ENCODE measurements around the gene STK11IP. TPM values are rescaled to one million over a fixed set of nuclear protein-coding genes. Genes with fewer than 3 reads are reported as not detected.
A peak's percentile ranks its signal among the peaks of the same experiment; 100 is the strongest.

STK11IP gene
- total and polyA plus RNA-seq, 2 of the 13 experiments (the other 11 are each of a cell fraction or from before 2014, with no cell fraction given), result 12.8 to 24.0 TPM

GRCh38 chr2:219571311-219572236 lies 26.1 kb upstream of the STK11IP start, which contains the start of gene OBSL1 (continued):
- TF ChIP-seq ZXDC (CRISPR knock-in tag; IDR thresholded peaks at IDR 0.05) (no peak; the same call in 1 of the 2 replicates), DRAP1 (CRISPR knock-in tag; IDR thresholded peaks at IDR 0.05) (peak; percentile 65; the same call in 1 of the 2 replicates)

- FAIRE-seq (no peak), DNase-seq (ENCODE audit: low spot score) (no peak), ATAC-seq (peak; percentile 0; the same call in 2 of the 3 replicates)
- H3K27me3 ChIP-seq (ENCODE audit: control insufficient read depth in 1 of 2, insufficient read depth in 2 of 2, low read length in 2 of 2), result no peaks in the 10 kb centered on the region
- no peak within 1 kb of the TSS for H2AFZ ChIP-seq (ENCODE audit: low read length)
- in situ Hi-C loops (cut with HindIII; ENCODE audit: extremely low pct_ligation_motif_present, low pct_unique_long_range_greater_than_20kb) (no loop called here), intact Hi-C loops (cut with micrococcal nuclease; ENCODE audit: unreplicated experiment) (no loop called here)
- peak within 1 kb of the TSS; percentile 90 to 95 (median 94) for H3K4me3 ChIP-seq (replicated peaks in 1 of 3; ENCODE audit: insufficient read depth in 1 of 3, low read depth in 2 of 3, low read length in 3 of 3)
- POLR2A ChIA-PET, result interaction anchor here (1.1 to 3.2 kb wide), 9 partner anchors 11 to 185 kb away, joined by 3 to 150 read pairs (median 12); partner anchors contain the start of genes CHPF, DNPEP, GMPPA and STK11IP
- peaks cover 0 to 15% of the 10 kb centered on the region in 2 experiments for H3K36me3 ChIP-seq (replicated peaks in 1 of 2; ENCODE audit: control insufficient read depth in 1 of 2, insufficient read depth in 2 of 2, low read length in 2 of 2)
- peak within 1 kb of the TSS; percentile 88 for H3K9ac ChIP-seq (ENCODE audit: insufficient read depth, low read depth, low read length)
- peak within 1 kb of the TSS; percentile 92 for H3K4me2 ChIP-seq (ENCODE audit: low read depth, low read length)
- 85% methylated on average over 8 of the region's 13 CpGs for WGBS (ENCODE audit: low lambda C conversion rate)
- H3K27ac ChIP-seq (ENCODE audit: extremely low read length, insufficient read depth, low read length), result peak within 1 kb of the TSS; percentile 94
- no peaks in the 10 kb centered on the region for H3K9me3 ChIP-seq (ENCODE audit: low read length)
- H3K4me1 ChIP-seq (ENCODE audit: insufficient read depth, low read length), result peaks cover 75% of the 10 kb centered on the region
- CTCF ChIA-PET (ENCODE audit: low intra/inter-chr PET ratio, low total read pairs), result interaction anchor here (2.9 kb wide), 1 partner anchor 70 kb away, joined by 13 read pairs; no protein-coding TSS in a partner anchor
- BruUV-seq (replicated peaks), result TSS peak; percentile 81
- peaks cover 21% of the 10 kb centered on the region for H3K79me2 ChIP-seq (ENCODE audit: insufficient read depth, low read length)
- no peaks in the 10 kb centered on the region for H4K20me1 ChIP-seq (ENCODE audit: insufficient read depth, low read length)
- TF ChIP-seq XBP1 (CRISPR knock-in tag; IDR thresholded peaks at IDR 0.05) (0 out of 2 replicates have a peak, but pooled peaks have one; percentile 47), SMARCC2 (IDR thresholded peaks at IDR 0.05) (no peak), CENPBD1 (CRISPR knock-in tag; IDR thresholded peaks at IDR 0.05; ENCODE audit: borderline replicate concordance, low read depth) (no peak), RBAK (CRISPR knock-in tag; IDR thresholded peaks at IDR 0.05) (0 out of 2 replicates have a peak, but pooled peaks have one; percentile 21), ZNF550 (CRISPR knock-in tag; IDR thresholded peaks at IDR 0.05; ENCODE audit: borderline replicate concordance) (0 out of 2 replicates have a peak, but pooled peaks have one; percentile 48), PHB2 (IDR thresholded peaks at IDR 0.05; ENCODE audit: partially characterized antibody) (no peak), PCBP1 (IDR thresholded peaks at IDR 0.05; ENCODE audit: borderline replicate concordance, low read depth, low read length) (peak; percentile 78; the same call in 1 of the 2 replicates), FOSL1 (CRISPR knock-in tag; IDR thresholded peaks at IDR 0.05; ENCODE audit: borderline replicate concordance) (0 out of 2 replicates have a peak, but pooled peaks have one; percentile 9), HOXD1 (CRISPR knock-in tag; IDR thresholded peaks at IDR 0.05) (peak; percentile 60; the same call in 1 of the 2 replicates), DBP (CRISPR knock-in tag; IDR thresholded peaks at IDR 0.05; ENCODE audit: not compliant biosample characterization) (peak; percentile 35), RAD51 (IDR thresholded peaks at IDR 0.05; ENCODE audit: borderline replicate concordance) (no peak), ZNF235 (CRISPR knock-in tag; IDR thresholded peaks at IDR 0.05; ENCODE audit: borderline replicate concordance) (0 out of 2 replicates have a peak, but pooled peaks have one; percentile 4), CBX1 (IDR thresholded peaks at IDR 0.05; ENCODE audit: low read depth) (no peak)
Observed at GRCh38 chr2:219572237-219573001, 25.2 kb upstream of the STK11IP start, which contains the start of gene INHA. Gene INHA (plus strand): TSS chr2:219572310. CDS start chr2:219572375, 65 bp downstream.

Data from HepG2 (cell line).